22Rv1 (cell line): ENCODE measurements around the gene MBOAT2.

ENCODE experiments used
- ZFX ChIP-seq: fragments of 450-650 bp; IDR thresholded peaks from 2 replicates; pipeline ENCODE4 v1.6.1; 2017; ENCODE audit warnings: antibody characterized with exemption, borderline replicate concordance
- TF ChIP-seq, protein P1 (sequence below): fragments of 450-650 bp; IDR thresholded peaks from 2 replicates; pipeline ENCODE4 v1.5.1; 2017; ENCODE audit warnings: mild to moderate bottlenecking

DNA sequence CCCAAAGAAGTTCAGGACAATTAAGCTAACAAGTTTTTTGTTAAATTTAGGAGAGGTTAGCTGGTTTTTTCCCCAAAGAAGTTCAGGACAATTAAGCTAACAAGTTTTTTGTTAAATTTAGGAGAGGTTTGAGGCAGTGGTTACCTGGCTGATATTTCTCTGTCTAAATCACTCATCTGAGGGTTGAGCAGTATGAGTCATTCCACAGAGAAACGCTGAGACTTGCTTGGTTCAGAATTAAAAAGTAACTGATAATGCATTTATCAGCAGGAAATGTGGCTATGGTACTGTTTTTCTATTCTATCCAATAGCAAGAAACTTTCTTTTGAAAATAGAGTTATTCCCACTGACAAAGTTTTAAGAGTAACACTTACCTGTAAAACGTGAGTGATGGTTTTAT, 143.2 kb downstream of the MBOAT2 start:
- TF ChIP-seq, protein P1, sequence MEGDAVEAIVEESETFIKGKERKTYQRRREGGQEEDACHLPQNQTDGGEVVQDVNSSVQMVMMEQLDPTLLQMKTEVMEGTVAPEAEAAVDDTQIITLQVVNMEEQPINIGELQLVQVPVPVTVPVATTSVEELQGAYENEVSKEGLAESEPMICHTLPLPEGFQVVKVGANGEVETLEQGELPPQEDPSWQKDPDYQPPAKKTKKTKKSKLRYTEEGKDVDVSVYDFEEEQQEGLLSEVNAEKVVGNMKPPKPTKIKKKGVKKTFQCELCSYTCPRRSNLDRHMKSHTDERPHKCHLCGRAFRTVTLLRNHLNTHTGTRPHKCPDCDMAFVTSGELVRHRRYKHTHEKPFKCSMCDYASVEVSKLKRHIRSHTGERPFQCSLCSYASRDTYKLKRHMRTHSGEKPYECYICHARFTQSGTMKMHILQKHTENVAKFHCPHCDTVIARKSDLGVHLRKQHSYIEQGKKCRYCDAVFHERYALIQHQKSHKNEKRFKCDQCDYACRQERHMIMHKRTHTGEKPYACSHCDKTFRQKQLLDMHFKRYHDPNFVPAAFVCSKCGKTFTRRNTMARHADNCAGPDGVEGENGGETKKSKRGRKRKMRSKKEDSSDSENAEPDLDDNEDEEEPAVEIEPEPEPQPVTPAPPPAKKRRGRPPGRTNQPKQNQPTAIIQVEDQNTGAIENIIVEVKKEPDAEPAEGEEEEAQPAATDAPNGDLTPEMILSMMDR: no peak
- TF ChIP-seq ZFX: no peak
